ENCODE measurements around the gene OGT. TPM values are rescaled to one million over a fixed set of nuclear protein-coding genes. Genes with fewer than 3 reads are reported as not detected.
"Not testable (repeated sequence)": the region's sequence is repeated elsewhere in the genome, so short reads cannot be mapped to it uniquely, and the experiment has no call there.

The OGT gene
- total and polyA plus RNA-seq, 2 donors (not counting 1 experiment from before 2014, with no cell fraction given) = 106 to 115 TPM

DNA sequence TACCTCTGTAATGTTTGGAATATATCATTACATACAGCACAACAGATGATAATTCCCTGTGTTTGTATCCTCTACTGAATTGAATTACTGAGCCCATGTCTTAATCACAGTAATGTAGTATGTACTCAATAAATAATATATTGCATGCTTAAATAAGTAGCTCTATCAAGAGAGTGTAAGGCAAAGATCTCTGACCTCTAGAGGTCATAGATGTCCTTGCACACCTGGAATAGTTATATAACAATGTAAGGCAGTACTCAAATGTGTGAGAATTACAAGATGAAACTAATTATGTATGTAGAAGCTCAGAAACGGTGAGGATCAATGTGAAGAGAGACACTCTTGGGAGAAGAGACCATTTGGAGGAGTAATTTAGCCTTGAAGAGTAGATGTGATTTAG lies 31.0 kb downstream of the OGT start:
- no peaks in the 10 kb centered on the region for H3K4me1 ChIP-seq (ENCODE audit: control insufficient read depth, extremely low read depth, insufficient read depth, low read length)
- no peak overlapping the region for H2AFZ ChIP-seq (ENCODE audit: low read length)
- H3K27me3 ChIP-seq (ENCODE audit: control insufficient read depth, insufficient read depth, low read length) = no peaks in the 10 kb centered on the region
- no peaks in the 10 kb centered on the region for H3K9me3 ChIP-seq (ENCODE audit: control insufficient read depth, insufficient read depth, low read depth, low read length)
- H3K36me3 ChIP-seq (ENCODE audit: control insufficient read depth, insufficient read depth, low read length) = peaks cover 2% of the 10 kb centered on the region
- no peaks in the 10 kb centered on the region for H3K79me2 ChIP-seq (ENCODE audit: control insufficient read depth, insufficient read depth, low read length)
- H3K9ac ChIP-seq (ENCODE audit: insufficient read depth, low read length) = no peak overlapping the region
- H3K4me3 ChIP-seq (replicated peaks in 1 of 4; ENCODE audit: control extremely low read depth in 1 of 4, insufficient read depth in 1 of 4, low read depth in 3 of 4, low read length in 4 of 4) = no peak overlapping the region
- no peak overlapping the region for H3K27ac ChIP-seq (ENCODE audit: insufficient read depth, low read length)
- H4K20me1 ChIP-seq (ENCODE audit: control insufficient read depth, extremely low read depth, insufficient read depth, low read length) = no peaks in the 10 kb centered on the region
- no peak for DNase-seq (ENCODE audit: low read depth in 2 of 2)
- H3K4me2 ChIP-seq (ENCODE audit: extremely low read depth, insufficient read depth, low read length) = no peak overlapping the region
- TF ChIP-seq EZH2 (IDR thresholded peaks at IDR 0.05; ENCODE audit: low read length, missing control alignments) (no peak), CTCF (conservative IDR thresholded peaks at IDR 0.05 in 1 of 2, IDR thresholded peaks at IDR 0.05 in 1 of 2; ENCODE audit: low read depth in 1 of 2, low read length in 2 of 2) (no peak)

- no peaks in the 10 kb centered on the region for H4K20me1 ChIP-seq (ENCODE audit: control insufficient read depth, extremely low read depth, insufficient read depth, low read length)
- H3K9ac ChIP-seq (ENCODE audit: insufficient read depth, low read length) = no peak overlapping the region
- no peak overlapping the region for H3K4me2 ChIP-seq (ENCODE audit: extremely low read depth, insufficient read depth, low read length)
- no peak overlapping the region for H3K4me3 ChIP-seq (replicated peaks in 1 of 4; ENCODE audit: control extremely low read depth in 1 of 4, insufficient read depth in 1 of 4, low read depth in 3 of 4, low read length in 4 of 4)
- peak in 1 of 2 donors; percentile 21 for DNase-seq (ENCODE audit: low read depth in 2 of 2)
- H3K79me2 ChIP-seq (ENCODE audit: control insufficient read depth, insufficient read depth, low read length) = no peaks in the 10 kb centered on the region
- TF ChIP-seq EZH2 (IDR thresholded peaks at IDR 0.05; ENCODE audit: low read length, missing control alignments) (no peak), CTCF (conservative IDR thresholded peaks at IDR 0.05 in 1 of 2, IDR thresholded peaks at IDR 0.05 in 1 of 2; ENCODE audit: low read depth in 1 of 2, low read length in 2 of 2) (no peak)
- H2AFZ ChIP-seq (ENCODE audit: low read length) = no peak overlapping the region
- H3K9me3 ChIP-seq (ENCODE audit: control insufficient read depth, insufficient read depth, low read depth, low read length) = no peaks in the 10 kb centered on the region
- H3K36me3 ChIP-seq (ENCODE audit: control insufficient read depth, insufficient read depth, low read length) = peaks cover 2% of the 10 kb centered on the region
- no peak overlapping the region for H3K27ac ChIP-seq (ENCODE audit: insufficient read depth, low read length)
- no peaks in the 10 kb centered on the region for H3K4me1 ChIP-seq (ENCODE audit: control insufficient read depth, extremely low read depth, insufficient read depth, low read length)
- no peaks in the 10 kb centered on the region for H3K27me3 ChIP-seq (ENCODE audit: control insufficient read depth, insufficient read depth, low read length)
These were observed 32.7 kb downstream of the OGT start for GRCh38 chrX:71565474-71566041.

DNA sequence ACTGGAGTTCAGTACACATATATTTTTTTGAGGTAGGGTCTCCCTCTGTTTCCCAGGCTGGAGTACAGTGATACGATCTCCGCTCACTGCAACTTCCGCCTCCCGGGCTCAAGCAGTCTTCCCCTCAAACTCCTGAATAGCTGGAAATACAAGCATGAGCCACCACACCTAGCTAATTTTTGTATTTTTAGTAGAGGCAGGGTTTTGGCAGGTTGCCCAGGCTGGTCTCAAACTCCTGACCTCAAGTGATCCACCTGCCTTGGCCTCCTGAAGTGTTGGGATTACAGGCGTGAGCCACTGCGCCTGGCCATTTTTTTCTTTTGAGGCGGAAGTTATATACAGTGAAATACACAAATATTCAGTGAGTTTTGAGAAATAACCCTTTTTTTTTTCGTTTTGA lies 38.5 kb downstream of the OGT start:
- not testable (repeated sequence) for H3K36me3 ChIP-seq (ENCODE audit: control insufficient read depth, insufficient read depth, low read length); H4K20me1 ChIP-seq (ENCODE audit: control insufficient read depth, extremely low read depth, insufficient read depth, low read length); H3K4me1 ChIP-seq (ENCODE audit: control insufficient read depth, extremely low read depth, insufficient read depth, low read length)

More for the DNA sequence above, 38.5 kb downstream of the OGT start:
- DNase-seq (ENCODE audit: low read depth in 2 of 2); H3K27ac ChIP-seq (ENCODE audit: insufficient read depth, low read length); H3K4me3 ChIP-seq (replicated peaks in 1 of 4; ENCODE audit: control extremely low read depth in 1 of 4, insufficient read depth in 1 of 4, low read depth in 3 of 4, low read length in 4 of 4); H3K79me2 ChIP-seq (ENCODE audit: control insufficient read depth, insufficient read depth, low read length); H3K4me2 ChIP-seq (ENCODE audit: extremely low read depth, insufficient read depth, low read length); H3K9me3 ChIP-seq (ENCODE audit: control insufficient read depth, insufficient read depth, low read depth, low read length); H3K9ac ChIP-seq (ENCODE audit: insufficient read depth, low read length); H2AFZ ChIP-seq (ENCODE audit: low read length); H3K27me3 ChIP-seq (ENCODE audit: control insufficient read depth, insufficient read depth, low read length): not testable (repeated sequence)
